ENCODE data around the gene NDUFV3.

GRCh38 chr21:42862774-42863503 is 30.2 kb upstream of the NDUFV3 start:
- no peak for TF ChIP-seq YY1 (IDR thresholded peaks at IDR 0.05; ENCODE audit: insufficient read depth, insufficient read length)
- no peak for TF ChIP-seq ZNF274 (IDR thresholded peaks at IDR 0.05; ENCODE audit: low read depth, low read length)
- TF ChIP-seq SUZ12 (IDR thresholded peaks at IDR 0.05; ENCODE audit: extremely low read depth, insufficient read depth, insufficient read length): no peak
